T1000 (cell line): ENCODE data around the gene KCNMA1.

Source experiments
- DNase-seq: peaks from one replicate; lab custom pipeline; 2025; ENCODE audit warnings: mixed read lengths; lab: John Stamatoyannopoulos, UW

KCNMA1 gene

DNA sequence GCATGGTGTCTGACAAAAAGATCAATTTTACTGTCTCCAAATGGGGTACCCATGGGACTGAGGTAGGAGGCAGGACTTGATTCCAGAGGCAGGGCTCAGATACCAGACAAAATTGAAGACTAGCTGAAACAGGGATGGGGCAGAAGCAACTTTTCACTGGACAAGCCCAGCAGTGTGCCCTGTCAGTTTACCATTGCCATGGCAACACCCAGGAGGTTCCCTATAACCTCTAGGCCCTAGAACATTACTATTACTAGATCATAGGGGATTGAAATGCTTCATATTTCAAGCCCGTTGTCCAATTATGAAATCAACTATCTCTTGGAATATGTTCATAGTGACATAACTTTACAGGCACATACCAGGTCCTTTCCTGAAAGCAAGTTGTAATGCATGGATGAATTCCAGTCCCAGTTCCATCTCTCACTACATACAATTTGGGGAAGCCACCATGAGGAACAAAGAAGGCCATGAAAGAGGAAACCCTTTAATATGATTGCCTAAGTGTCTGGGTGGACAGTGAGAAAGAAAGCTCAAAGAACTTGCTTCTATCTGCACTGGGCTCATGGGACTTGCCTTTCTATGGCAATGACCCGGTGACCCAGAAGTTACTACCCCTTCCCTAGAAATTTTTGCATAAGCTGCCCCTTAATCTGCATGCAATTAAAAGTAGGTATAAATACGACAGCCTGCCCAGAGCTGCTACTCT lies 557.9 kb downstream of the KCNMA1 start:
- DNase-seq, result no peak

DNA sequence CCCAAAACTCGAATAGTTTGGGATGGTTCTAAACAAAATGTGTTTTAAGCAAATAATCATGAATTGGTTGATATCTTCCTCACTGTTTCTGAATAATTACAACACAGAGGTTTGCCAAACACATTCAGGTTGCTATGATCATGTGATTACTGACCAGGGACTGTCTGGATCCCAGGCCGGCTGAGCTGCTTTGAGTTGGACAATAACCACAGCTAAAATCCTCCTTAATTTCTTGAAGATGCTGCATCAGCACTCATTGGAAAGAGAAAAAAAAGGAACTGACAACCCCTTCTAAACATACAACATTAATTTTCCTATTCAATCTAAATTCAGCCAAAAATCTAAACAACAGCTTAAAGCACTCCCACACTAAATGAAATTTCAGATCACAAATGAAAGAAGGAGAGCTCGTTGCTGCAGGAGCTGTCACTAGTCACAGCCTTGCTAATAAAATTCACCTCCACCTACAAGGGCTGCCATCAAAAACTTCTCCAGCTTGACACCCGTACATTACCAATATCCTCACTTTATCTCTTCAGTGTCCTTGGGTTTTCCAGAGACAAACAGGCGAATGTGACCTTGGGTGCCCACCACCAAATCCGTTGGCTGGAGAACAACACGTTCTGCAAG lies 560.2 kb downstream of the KCNMA1 start:
- DNase-seq, result no peak

DNA sequence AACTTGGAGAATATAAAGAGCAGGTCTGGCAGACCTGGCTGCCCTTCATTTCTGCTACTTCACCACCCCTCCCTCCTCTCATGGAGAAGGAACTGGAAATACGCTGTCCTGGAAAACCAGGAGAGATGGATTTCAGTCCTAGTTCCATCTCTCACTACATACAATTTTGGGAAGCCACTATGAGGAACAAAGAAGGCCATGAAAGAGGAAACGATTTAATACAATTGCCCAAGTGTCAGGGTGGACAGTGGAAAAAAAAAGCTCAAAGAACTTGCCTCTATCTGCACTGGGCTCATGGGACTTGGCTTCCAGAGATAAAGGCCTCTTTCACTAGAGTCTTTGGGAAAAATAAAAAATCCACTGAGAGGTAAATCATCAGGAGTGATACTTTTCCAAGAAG lies 561.7 kb downstream of the KCNMA1 start:
- DNase-seq, result no peak

DNA sequence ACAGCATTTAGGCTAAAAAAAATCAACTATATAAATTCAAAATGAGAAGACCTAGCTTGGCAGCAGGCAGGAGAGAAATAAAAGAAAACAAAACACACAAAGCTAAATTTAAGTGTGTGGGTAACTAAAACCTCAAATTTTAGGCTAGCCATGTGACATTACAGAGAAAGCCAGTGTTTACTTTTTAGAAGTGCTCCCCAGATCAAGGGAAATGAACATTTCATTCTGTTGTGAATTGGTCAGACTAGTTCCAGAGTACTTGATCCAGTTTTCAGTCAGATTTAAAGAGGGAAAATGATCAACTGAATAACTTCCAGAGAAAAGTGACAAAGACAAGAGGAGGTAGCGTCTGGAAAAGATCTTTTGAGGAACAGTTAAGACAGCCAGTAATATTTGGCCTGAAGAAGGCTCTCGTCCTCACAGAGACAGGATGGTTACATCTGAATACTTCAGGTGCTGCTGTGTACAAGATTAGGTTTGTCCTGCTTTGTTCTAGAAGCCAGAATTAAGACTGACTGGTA lies 563.4 kb downstream of the KCNMA1 start:
- DNase-seq, result no peak

DNA sequence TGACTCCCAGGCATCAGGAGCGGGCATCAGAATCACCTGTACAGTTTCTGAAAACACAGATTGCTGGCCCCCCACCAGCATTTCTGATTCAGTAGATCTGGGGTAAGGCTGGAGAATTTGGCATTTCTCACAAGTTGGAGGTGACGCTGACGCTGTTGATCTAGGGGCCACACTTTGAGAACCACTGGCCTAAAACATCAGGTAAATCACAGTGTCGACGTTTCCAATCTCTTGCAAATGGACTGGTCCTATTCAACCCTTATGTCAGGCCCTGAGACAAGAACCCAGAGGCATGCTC lies 564.0 kb downstream of the KCNMA1 start:
- DNase-seq, result no peak

DNA sequence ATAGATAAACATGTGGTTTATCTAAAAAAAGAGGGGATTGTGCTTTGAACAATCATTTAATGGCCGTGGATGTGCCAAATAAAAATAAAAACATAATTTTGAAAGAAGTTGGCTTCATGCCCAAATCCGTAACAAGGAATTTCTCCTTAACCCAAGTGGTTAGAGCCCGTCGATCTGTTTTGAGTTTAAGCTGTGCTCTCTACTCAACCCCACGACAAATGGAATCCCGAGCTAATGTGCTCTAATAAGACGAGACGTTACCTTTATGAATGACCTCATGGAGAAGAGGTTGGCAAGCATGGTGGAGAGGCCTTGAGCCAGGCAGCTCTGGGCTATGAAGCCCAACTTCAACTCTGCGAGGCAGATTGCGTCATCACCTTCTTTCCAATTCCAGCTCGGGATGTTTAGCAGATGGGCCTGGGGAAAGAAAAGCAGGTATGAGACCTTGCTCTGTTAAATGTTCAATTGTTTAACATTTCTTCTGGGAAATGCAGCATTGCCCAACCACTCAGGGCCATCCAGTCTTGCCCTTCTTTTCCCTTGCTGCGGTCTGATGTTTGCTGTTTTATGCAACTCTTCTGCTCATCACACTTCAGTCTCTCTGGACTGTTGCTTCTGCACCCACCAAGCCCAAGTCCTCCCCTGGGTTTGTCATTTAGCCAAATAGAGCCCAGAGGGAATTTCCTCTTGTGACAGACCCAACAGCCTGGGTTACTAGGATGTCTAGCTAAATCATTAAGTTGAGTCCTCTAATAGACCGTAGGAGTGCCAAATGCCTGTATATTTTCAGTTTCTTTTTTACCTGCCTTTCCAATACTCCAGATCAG lies 564.6 kb downstream of the KCNMA1 start:
- DNase-seq, result no peak

DNA sequence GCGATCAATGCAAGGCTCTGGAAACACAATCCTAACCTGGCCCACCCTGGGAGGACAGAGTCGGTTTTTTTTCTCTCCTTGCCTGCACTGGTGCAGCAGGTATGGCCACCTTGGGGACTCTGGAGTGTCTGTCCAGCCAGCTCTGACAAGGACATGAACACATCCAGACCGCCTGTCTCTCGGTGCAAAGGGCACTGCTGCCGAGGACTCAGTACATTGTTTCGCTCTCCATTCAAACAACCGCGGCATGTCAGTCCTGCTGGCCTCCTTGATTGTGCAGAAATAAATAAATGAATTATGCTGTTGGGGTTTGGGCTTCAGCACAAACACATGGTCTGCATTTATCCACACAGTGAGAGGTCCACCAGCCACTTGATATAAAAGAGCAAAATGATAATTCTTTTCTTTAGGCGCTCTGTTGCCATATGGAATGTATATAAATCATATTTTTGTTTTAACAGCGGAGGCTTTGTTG lies 565.2 kb downstream of the KCNMA1 start:
- no peak for DNase-seq

DNA sequence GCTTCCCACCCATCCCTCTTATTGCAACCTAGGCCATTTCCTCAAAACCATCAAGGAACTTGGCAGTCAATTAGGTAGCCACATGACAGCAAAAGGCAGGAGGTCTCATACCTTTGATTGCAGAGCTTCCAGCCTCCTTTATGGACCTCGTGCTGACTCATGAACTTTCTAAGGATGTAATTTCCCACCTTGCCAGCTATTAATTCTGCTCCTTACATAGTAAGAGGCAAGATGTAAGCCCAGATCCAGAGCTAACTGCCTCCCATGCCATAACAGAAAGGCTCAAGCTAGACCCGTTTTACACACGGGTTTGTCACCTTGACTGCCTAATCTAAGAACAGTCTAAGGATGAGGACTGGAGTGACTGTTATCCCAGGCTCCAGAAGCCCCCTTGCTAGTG lies 565.7 kb downstream of the KCNMA1 start:
- no peak for DNase-seq

DNA sequence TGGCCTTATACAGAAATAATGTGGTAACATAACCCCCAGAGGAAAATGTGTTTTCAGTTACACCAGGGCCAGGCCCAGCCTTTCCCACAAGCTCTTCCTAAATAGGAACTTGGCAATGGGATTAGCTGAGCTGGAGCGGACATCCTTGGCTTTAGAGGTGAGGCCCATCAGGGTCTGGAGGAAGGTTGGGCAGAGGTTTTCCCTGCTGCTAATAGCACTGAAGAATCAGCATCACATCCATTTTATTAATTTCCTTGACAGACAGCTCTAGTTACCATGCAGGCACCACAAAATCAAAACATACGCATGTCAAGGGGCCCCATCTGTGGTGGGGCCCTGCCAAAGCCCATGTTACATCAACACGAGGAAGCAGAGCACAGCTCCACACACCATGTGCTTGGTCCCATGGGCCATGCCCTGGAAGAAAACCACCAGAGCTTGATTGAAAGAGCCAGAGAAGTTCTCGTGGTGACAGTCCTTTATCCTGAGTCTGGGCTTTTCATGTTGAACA lies 566.6 kb downstream of the KCNMA1 start:
- no peak for DNase-seq

DNA sequence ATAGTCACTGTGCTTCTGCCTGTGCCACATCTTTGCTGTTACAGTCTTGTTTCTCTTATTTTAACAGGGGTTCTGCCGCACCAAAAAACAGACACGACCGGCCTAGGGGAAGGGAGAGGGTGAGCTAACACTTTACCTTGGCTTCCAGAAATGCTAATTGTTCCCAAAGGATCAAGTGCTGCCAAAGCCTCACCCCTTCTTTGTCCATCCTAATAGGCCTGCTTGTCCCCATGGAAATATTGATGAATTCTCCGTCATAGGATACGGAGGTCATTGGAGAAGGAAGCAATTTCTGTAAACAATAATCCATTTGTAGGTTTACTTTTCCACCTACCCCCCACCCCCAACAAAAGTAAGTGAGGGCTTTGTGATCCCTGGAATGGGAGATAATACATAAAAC lies 567.3 kb downstream of the KCNMA1 start:
- DNase-seq, result no peak

DNA sequence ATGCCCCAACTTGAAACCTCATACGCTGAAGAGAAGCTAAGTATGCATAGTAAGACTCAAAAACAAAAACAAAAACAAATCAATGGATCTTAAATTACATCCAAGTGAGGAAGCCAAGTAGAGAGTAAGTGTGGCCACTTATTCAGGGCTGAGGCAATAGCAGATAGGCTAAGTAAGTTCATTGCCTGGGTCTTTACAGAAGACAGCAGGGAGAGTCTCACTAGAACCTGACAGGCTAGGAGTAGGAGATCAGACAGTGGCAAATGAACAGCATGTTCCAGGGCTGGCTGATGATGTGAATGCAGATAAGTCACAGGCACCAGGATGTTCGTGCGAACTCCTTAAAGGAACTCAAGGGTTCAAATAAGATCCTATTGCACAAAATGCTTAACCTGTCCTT lies 568.6 kb downstream of the KCNMA1 start:
- no peak for DNase-seq

DNA sequence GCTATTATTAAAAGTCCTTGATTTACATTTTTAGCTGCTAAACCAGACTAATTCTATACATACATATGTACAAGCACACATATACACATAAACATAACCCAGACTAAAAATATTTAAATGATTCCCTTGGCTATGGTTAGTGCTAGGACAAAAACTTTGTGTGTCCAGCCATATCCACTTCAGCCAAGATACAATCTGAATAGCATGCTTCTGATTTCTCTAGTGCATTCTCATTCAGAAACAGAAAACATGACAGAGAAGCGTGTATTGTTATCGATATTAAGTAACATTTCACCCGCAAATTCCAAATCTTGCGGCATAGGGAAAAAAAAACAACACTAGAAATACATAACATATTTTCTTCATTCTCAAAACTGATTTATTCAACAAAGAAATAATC lies 569.3 kb downstream of the KCNMA1 start:
- no peak for DNase-seq

DNA sequence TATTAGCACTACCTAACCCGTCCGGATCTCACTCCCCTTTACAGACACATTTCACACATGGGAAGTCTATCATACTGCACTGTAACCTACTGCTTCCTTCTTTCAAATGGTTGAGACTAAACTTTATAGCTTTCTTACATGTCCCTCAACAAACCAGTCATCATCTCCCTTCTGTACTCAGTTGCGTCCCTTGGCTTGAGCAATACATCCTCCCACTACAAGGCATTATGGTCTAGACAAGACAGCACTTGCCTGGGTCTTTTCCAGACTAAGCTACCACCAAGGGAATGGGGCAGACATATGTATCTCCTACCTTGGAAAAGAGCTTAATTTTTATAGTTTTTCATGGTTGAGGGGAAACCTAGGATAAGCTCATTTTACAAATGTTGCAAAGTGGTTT lies 575.2 kb downstream of the KCNMA1 start:
- no peak for DNase-seq

DNA sequence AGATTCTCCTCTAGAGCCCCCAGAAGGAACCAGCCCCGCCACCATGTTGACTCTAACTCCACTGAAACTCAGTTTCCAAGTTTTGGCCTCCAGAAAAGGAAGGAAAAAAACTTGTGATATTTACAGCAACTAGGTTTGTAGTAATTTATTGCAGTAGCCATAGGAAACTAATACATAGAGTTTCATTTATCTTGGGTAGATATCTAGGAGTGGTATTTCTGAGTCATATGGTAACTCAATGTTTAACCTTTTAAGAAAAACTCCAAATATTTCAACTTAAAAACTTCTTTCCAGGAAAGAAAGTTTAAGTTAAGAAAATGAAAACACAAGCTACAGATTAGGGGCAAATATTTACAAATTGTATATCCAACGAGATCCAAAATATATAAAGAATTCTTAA lies 576.7 kb downstream of the KCNMA1 start:
- no peak for DNase-seq

DNA sequence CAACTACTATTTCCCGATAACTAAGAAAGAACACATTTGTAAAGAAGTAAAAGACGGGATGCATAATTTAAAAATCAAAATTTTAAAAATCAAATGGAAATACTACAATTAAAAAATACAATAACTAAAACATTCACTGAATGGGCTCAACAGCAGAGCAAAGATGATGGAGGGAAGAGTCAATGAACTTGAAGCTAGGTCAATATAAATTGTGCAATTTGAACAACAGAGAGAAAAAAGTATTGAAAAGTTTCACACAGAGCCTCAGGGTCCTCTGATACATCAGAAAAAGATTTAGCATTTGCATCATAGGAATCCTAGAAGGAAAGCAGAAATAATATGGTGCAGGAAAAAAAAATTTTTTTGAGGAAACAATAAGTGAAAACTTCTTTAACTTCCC lies 581.0 kb downstream of the KCNMA1 start:
- DNase-seq, result no peak

DNA sequence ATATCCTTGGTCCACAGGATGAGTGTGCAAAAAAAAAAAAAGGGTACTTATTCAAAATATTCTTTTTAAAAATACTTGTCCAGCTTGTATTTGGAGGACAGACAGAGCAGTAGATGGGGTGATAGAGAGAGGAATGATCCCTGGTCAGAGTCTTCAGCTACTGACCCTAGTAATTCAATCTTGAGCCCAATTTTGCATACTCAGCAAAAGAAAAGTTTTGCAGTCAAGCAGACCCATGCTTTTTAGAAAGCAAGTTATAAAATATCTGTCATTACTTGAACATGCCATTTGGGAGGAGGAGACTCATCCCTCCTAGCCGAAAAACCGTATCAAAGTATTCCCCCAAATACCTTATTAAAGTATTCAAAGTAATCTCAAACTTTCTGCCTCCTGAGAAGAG lies 585.0 kb downstream of the KCNMA1 start:
- DNase-seq, result no peak

DNA sequence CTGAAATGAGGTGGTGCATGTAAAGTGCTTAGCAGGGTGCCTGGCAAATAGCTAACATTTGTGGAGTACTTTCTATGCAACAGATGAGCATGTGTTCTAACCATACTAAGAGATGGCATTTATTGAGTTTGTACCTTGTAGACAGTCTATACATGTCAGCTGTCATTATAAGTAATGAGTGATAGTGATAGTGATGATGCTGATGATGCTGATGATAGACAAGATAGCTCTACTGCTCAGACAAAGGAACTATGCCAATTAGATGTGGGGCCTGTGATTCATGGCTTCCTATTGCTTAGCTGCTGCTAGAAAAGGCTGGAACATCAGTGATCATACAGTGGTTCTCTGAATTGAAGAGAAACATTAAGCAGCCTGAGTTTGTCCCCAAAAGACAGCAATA lies 585.8 kb downstream of the KCNMA1 start:
- no peak for DNase-seq

DNA sequence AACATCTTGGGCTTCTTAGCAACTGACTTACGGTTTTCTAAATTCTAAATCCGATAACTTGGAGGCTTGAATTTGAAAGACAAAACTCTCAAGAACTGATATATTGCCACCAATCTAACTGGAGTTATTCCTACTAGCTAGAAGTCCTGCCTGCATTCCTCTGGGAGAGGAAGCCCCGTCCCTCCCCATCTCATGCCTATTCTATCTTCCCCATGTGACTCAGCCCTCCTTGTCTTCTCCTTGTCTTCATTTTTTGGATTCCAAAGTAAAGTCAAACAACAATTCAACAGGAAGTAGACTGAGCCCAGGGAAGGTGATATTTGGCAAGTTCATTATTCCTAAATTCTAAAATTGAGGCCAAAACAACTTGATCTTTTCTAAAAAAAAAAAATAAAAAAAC lies 587.7 kb downstream of the KCNMA1 start:
- DNase-seq, result no peak

DNA sequence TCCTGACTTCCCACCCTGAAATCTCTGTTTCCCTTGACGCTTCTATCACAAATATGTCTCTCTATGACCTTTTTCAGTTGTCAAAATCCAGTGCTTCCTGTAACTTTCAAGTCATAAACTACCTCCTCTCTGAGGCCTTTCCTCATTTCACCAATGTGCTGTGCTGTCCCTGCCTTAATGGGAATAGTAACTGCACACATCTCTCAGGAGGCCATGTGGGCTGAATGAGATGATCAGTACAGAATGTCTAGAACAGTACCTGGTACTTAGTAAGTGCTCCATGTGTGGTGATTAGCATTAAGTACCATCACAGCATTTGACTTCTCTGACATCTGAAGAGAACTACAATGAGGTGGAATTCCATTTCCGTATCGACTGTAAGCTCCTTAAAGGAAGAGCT lies 588.5 kb downstream of the KCNMA1 start:
- no peak for DNase-seq

DNA sequence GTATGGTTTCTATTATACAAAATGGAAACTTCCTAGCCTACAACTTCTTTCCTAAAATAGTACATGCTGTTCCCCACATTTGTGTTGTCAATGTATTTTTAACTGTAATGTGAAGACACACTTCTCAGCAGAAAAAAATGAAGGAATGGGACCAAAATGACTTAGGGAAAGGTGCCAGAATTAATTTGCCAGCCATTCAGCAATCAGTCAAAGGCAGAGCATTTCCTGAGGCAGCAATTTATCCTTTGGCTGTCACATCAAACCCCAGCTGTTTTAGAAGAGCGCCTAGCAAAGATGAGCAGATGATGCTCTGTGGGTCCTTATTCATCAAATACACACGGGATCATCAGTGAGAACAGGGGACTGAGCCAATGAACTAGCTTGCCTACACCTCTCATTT lies 592.5 kb downstream of the KCNMA1 start:
- DNase-seq, result no peak

DNA sequence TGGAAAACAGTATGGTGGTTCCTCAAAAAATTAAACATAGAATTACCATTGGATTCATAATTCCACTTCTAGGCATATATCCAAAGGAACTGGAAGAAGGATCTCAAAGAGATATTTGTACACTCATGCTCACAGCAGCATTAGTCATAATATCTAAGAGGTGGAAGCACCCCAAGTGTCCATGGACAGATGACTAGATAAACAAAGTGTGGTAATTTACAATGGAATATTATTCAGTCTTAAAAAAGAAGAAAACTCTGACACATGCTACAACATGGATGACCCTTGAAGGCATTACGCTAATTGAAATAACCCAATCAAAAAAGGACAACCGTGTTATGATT lies 594.2 kb downstream of the KCNMA1 start:
- no peak for DNase-seq

DNA sequence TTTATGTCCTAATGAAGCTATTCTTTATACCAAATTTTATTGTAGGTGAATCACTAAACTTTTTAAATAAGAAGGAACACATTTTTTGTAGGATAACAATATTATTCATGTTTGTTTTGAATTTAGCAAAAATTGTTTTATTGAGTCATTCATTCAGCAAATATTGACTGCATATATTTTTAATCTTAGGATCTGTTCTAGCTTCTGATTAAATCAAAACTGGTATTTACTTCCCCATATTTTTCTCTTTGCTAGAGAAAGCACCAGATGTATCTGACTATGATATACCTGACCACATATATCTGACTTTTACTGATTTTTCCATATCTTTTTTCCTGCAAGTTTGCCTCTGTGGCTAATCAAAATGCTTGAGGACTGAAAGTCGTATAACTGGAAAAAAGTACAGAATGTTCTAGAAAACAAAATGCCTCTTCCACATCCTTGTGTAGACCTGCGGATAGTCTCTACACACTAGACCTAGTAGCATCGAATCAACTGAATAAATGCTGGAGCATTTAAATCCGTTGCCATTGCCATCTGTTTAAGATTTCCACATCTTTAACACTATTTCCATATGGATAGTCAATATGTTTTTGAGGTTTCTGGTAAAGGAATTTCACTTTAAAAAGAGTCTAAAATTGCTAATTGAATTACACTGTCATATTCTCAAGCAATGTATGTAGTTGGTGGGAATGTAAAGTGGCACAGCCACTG lies 594.7 kb downstream of the KCNMA1 start:
- no peak for DNase-seq
